ENCODE measurements around the gene KCNMA1.

GRCh38 chr10:77371421-77371820 is 266.2 kb downstream of the KCNMA1 start:
- TF ChIP-seq POLR2A (IDR thresholded peaks at IDR 0.05) (no peak), CTCF (IDR thresholded peaks at IDR 0.05) (no peak), POLR2AphosphoS5 (IDR thresholded peaks at IDR 0.05) (no peak), EP300 (IDR thresholded peaks at IDR 0.05; ENCODE audit: low read depth) (no peak)
